Neuronal stem cell (in vitro differentiated cells): ENCODE data around the gene LAMP1.

ENCODE experiments used
- DNase-seq: peaks from one replicate; pipeline ENCODE4 v3.0.0-alpha.2; 2013; ENCODE audit warnings: low spot score
- H2AFZ ChIP-seq: one replicate; pipeline ENCODE4 v1.6.1; 2013; ENCODE audit warnings: mild to moderate bottlenecking, low read length, inconsistent platforms
- H2AK5ac ChIP-seq: 2 replicates; pipeline ENCODE4 v1.6.1; 2013; ENCODE audit warnings: low read depth, mild to moderate bottlenecking, inconsistent platforms, low read length, moderate library complexity, mixed read lengths
- H2BK120ac ChIP-seq: 2 replicates; pipeline ENCODE4 v1.6.1; 2013; ENCODE audit warnings: low read depth, mild to moderate bottlenecking, inconsistent platforms, low read length, moderate library complexity, mixed read lengths
- H2BK12ac ChIP-seq: one replicate; pipeline ENCODE4 v1.6.1; 2013; ENCODE audit warnings: low read length, inconsistent platforms
- H2BK15ac ChIP-seq: 2 replicates; pipeline ENCODE4 v1.6.1; 2013; ENCODE audit warnings: mild to moderate bottlenecking, low read length, inconsistent platforms, mixed read lengths
- H2BK5ac ChIP-seq: one replicate; pipeline ENCODE4 v1.6.1; 2013; ENCODE audit warnings: inconsistent platforms, mild to moderate bottlenecking, low read length, moderate library complexity
- H3K14ac ChIP-seq: one replicate; pipeline ENCODE4 v1.6.1; 2013; ENCODE audit warnings: low read length, inconsistent platforms
- H3K18ac ChIP-seq: 2 replicates; pipeline ENCODE4 v1.6.1; 2013; ENCODE audit warnings: low read length, inconsistent platforms
- H3K23ac ChIP-seq: 2 replicates; pipeline ENCODE4 v1.6.1; 2013; ENCODE audit warnings: low read depth, mild to moderate bottlenecking, mixed read lengths, low read length, inconsistent platforms; ENCODE audit not compliant: poor library complexity
- H3K27ac ChIP-seq: replicated peaks from 3 replicates; pipeline ENCODE4 v1.5.1; 2013; ENCODE audit warnings: low read length, inconsistent platforms
- H3K27me3 ChIP-seq, 3 experiments: 2 replicates each; pipeline ENCODE4 v1.6.1; 2013; ENCODE audit warnings: low read length in 3 of 3, mild to moderate bottlenecking in 2 of 3, inconsistent platforms in 1 of 3, low read depth in 1 of 3, mixed read lengths in 1 of 3, moderate library complexity in 1 of 3; ENCODE audit not compliant: control insufficient read depth in 3 of 3, insufficient read depth in 3 of 3
- H3K36me3 ChIP-seq, 2 donors: replicated peaks in 1 of 2; 2 replicates each; pipeline ENCODE4 v1.6.1; 2013; ENCODE audit warnings: low read length in 2 of 2; ENCODE audit not compliant: control insufficient read depth in 2 of 2, insufficient read depth in 2 of 2
- H3K4ac ChIP-seq: 2 replicates; pipeline ENCODE4 v1.6.1; 2013; ENCODE audit warnings: inconsistent platforms, mild to moderate bottlenecking, low read length, moderate library complexity
- H3K4me1 ChIP-seq, 2 donors: 1 replicate in 1 of 2; 2 replicates in 1 of 2; pipeline ENCODE4 v1.6.1; 2013; ENCODE audit warnings: low read length in 2 of 2, low read depth in 1 of 2; ENCODE audit not compliant: control insufficient read depth in 2 of 2, insufficient read depth in 1 of 2
- H3K4me2 ChIP-seq: one replicate; pipeline ENCODE4 v1.6.1; 2013; ENCODE audit warnings: mild to moderate bottlenecking, low read length, inconsistent platforms; ENCODE audit not compliant: insufficient read depth, poor library complexity, severe bottlenecking
- H3K4me3 ChIP-seq, 2 donors: 2 replicates each; pipeline ENCODE4 v1.5.1; 2013; ENCODE audit warnings: low read length in 2 of 2, mild to moderate bottlenecking in 2 of 2, inconsistent platforms in 1 of 2, moderate library complexity in 1 of 2
- H3K79me1 ChIP-seq: one replicate; pipeline ENCODE4 v1.6.1; 2013; ENCODE audit warnings: low read depth, mild to moderate bottlenecking, inconsistent platforms, low read length, moderate library complexity
- H3K9ac ChIP-seq: one replicate; pipeline ENCODE4 v1.6.1; 2013; ENCODE audit warnings: mild to moderate bottlenecking, low read depth, low read length, inconsistent platforms; ENCODE audit not compliant: poor library complexity
- H3K9me3 ChIP-seq, 2 donors: replicated peaks in 1 of 2; 2 replicates each; pipeline versions ENCODE3 to v1.6.1; 2013; ENCODE audit warnings: low read length in 2 of 2, mild to moderate bottlenecking in 2 of 2, inconsistent platforms in 1 of 2, low read depth in 1 of 2, mixed read lengths in 1 of 2, moderate library complexity in 1 of 2; ENCODE audit not compliant: control insufficient read depth in 2 of 2, insufficient read depth in 1 of 2
- H4K8ac ChIP-seq: one replicate; pipeline ENCODE4 v1.6.1; 2013; ENCODE audit warnings: low read depth, mild to moderate bottlenecking, inconsistent platforms, low read length, moderate library complexity
- H4K91ac ChIP-seq: one replicate; pipeline ENCODE4 v1.6.1; 2013; ENCODE audit warnings: low read length, low read depth, mild to moderate bottlenecking, inconsistent platforms; ENCODE audit not compliant: poor library complexity
- WGBS, 2 donors: extraction: QIAGEN DNeasy Blood & Tissue Kit; methylation state at CpG; one replicate each; pipeline ENCODE4 v1.1.7; 2013; ENCODE audit warnings: missing lambda C conversion rate in 2 of 2, mixed read lengths in 1 of 2; ENCODE audit not compliant: insufficient read length in 2 of 2, insufficient replicate concordance in 1 of 2; ENCODE audit errors: extremely low coverage in 2 of 2; 5-methylcytosine and 5-hydroxymethylcytosine counted together

The LAMP1 gene

GRCh38 chr13:113324398-113324797 lies 27.4 kb downstream of the LAMP1 start:
- no peak overlapping the region for H2BK12ac ChIP-seq
- no peak overlapping the region for H3K18ac ChIP-seq
- H3K27me3 ChIP-seq = no peaks in the 10 kb centered on the region
- H2BK5ac ChIP-seq = no peak overlapping the region
- peaks cover 4% of the 10 kb centered on the region for H3K79me1 ChIP-seq
- no peak overlapping the region for H2BK15ac ChIP-seq
- no peak overlapping the region for H2BK120ac ChIP-seq
- H4K91ac ChIP-seq = no peak overlapping the region
- no CpG with 5 or more reads among the region's 12 CpGs for WGBS, 2 donors
- no peak overlapping the region for H3K27ac ChIP-seq
- no peak overlapping the region for H4K8ac ChIP-seq
- peaks cover 38 to 59% of the 10 kb centered on the region in 2 donors for H3K36me3 ChIP-seq
- no peak overlapping the region for H3K4ac ChIP-seq
- no peak overlapping the region for H3K14ac ChIP-seq
- H3K4me1 ChIP-seq = no peaks in the 10 kb centered on the region
- no peaks in the 10 kb centered on the region for H3K9me3 ChIP-seq
- no peak for DNase-seq
- H3K4me3 ChIP-seq = no peak overlapping the region
- no peak overlapping the region for H3K9ac ChIP-seq
- no peak overlapping the region for H2AK5ac ChIP-seq
- H3K23ac ChIP-seq = no peak overlapping the region
- H3K4me2 ChIP-seq = no peak overlapping the region
- no peak overlapping the region for H2AFZ ChIP-seq

- Histone ChIP-seq H2AFZ (no peak overlapping the region), H2BK5ac (no peak overlapping the region), H2BK15ac (no peak overlapping the region), H3K18ac (no peak overlapping the region), H2BK120ac (no peak overlapping the region), H4K8ac (no peak overlapping the region), H3K27me3 (no peaks in the 10 kb centered on the region), H2AK5ac (no peak overlapping the region), H3K4me2 (no peak overlapping the region), H4K91ac (no peak overlapping the region), H3K9me3 (no peaks in the 10 kb centered on the region), H3K14ac (no peak overlapping the region), H3K36me3 (peaks cover 26 to 45% of the 10 kb centered on the region in 2 donors), H3K4me3 (no peak overlapping the region), H3K4me1 (no peaks in the 10 kb centered on the region), H3K27ac (no peak overlapping the region), H2BK12ac (no peak overlapping the region), H3K79me1 (no peaks in the 10 kb centered on the region), H3K4ac (no peak overlapping the region), H3K9ac (no peak overlapping the region), H3K23ac (no peak overlapping the region)
- DNase-seq = no peak
- WGBS, 2 donors = no CpG with 5 or more reads among the region's 23 CpGs
Observed at GRCh38 chr13:113325779-113326178, 28.7 kb downstream of the LAMP1 start.

- no peak overlapping the region for H4K91ac ChIP-seq
- peaks cover 2% of the 10 kb centered on the region for H3K79me1 ChIP-seq
- no peak overlapping the region for H3K14ac ChIP-seq
- H3K9me3 ChIP-seq = no peaks in the 10 kb centered on the region
- H2BK120ac ChIP-seq = no peak overlapping the region
- H3K9ac ChIP-seq = no peak overlapping the region
- no peak overlapping the region for H2BK15ac ChIP-seq
- no peak overlapping the region for H3K27ac ChIP-seq
- no peak overlapping the region for H2BK12ac ChIP-seq
- H3K36me3 ChIP-seq = peaks cover 14 to 29% of the 10 kb centered on the region in 2 donors
- no peak overlapping the region for H3K4me3 ChIP-seq
- H3K23ac ChIP-seq = no peak overlapping the region
- DNase-seq = no peak
- no peak overlapping the region for H2AFZ ChIP-seq
- H3K4me1 ChIP-seq = no peaks in the 10 kb centered on the region
- H4K8ac ChIP-seq = no peak overlapping the region
- no peak overlapping the region for H3K18ac ChIP-seq
- no peak overlapping the region for H2AK5ac ChIP-seq
- no peak overlapping the region for H3K4me2 ChIP-seq
- H2BK5ac ChIP-seq = no peak overlapping the region
- no peak overlapping the region for H3K4ac ChIP-seq
- WGBS, 2 donors = no CpG with 5 or more reads among the region's 13 CpGs
- H3K27me3 ChIP-seq = no peaks in the 10 kb centered on the region
Observed at GRCh38 chr13:113327391-113327765, 30.3 kb downstream of the LAMP1 start.

DNA sequence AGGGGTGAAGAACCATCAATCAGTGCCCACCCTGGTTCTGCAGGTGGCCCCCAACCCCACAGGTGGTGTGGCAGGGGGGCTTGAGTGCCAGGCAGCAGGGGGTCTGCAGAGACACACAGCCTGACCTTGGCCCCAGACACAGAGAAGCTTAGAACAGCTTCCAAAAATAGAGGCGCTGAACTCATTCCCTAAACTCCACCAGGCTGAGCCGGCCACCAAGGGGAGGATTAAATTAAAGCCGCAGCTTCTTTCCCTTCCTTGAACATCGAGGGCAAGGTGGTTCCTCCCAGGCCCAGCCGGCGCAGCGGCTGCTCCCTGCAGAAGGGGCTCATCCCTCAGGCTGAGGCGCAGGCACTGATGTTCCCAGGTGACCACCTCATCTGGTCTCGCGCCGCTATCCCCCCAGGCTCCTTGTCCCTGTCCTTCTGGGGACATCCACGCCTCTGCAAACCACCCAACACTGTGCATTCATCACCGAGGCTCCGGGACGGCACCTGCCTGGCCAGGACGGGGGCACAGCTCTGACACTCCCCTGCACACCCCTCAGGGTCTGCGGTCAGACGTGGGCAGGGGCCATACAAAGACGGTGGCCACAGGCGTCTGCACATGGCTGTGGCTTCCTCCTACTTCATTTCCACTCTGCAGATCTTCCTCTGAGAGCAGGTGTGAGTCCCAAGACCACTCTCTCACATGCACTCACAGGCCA lies 30.9 kb downstream of the LAMP1 start:
- Histone ChIP-seq H3K4me2 (no peak overlapping the region), H3K27me3 (no peaks in the 10 kb centered on the region), H3K9me3 (no peaks in the 10 kb centered on the region), H4K91ac (no peak overlapping the region), H4K8ac (no peak overlapping the region), H2BK12ac (no peak overlapping the region), H3K27ac (no peak overlapping the region), H3K4me1 (no peaks in the 10 kb centered on the region), H2BK120ac (no peak overlapping the region), H2AK5ac (no peak overlapping the region), H3K9ac (no peak overlapping the region), H3K4me3 (no peak overlapping the region), H2BK15ac (no peak overlapping the region), H3K79me1 (peaks cover 2% of the 10 kb centered on the region), H3K14ac (peak overlapping the region; percentile 63), H3K23ac (peak overlapping the region; percentile 3), H3K18ac (no peak overlapping the region), H3K36me3 (peaks cover 12 to 25% of the 10 kb centered on the region in 2 donors), H3K4ac (no peak overlapping the region), H2BK5ac (no peak overlapping the region), H2AFZ (no peak overlapping the region)
- no CpG with 5 or more reads among the region's 20 CpGs for WGBS, 2 donors
- no peak for DNase-seq
